ENCODE data around the gene FBXW11. TPM values are rescaled to one million over a fixed set of nuclear protein-coding genes. Genes with fewer than 3 reads are reported as not detected.

Gene FBXW11
- total RNA-seq, 1 experiment from 2014 or later, result 72.9 TPM

GRCh38 chr5:171955761-171956160, 50.7 kb downstream of the FBXW11 start:
- Histone ChIP-seq H3K4me1 (ENCODE audit: low read length) (no peaks in the 10 kb centered on the region), H3K4me2 (ENCODE audit: low read depth, low read length, poor library complexity, severe bottlenecking) (no peak overlapping the region), H3K9me3 (ENCODE audit: low read length) (no peaks in the 10 kb centered on the region), H3K27ac (ENCODE audit: low read length) (no peak overlapping the region), H4K20me1 (ENCODE audit: insufficient read depth, low read depth, low read length) (no peaks in the 10 kb centered on the region), H3K9me2 (replicated peaks; ENCODE audit: insufficient read depth, low read length) (no peaks in the 10 kb centered on the region), H3K9ac (ENCODE audit: low read length) (no peak overlapping the region), H3K36me3 (ENCODE audit: insufficient read depth, low read length) (no peaks in the 10 kb centered on the region), H3K27me3 (ENCODE audit: low read length) (no peaks in the 10 kb centered on the region), H3K4me3 (ENCODE audit: low read length) (no peak overlapping the region), H3K79me2 (ENCODE audit: low read length) (peaks cover 98% of the 10 kb centered on the region), H2AFZ (ENCODE audit: low read length) (no peak overlapping the region)
- DNase-seq, result no peak

- Histone ChIP-seq H3K9ac (ENCODE audit: low read length) (no peak overlapping the region), H3K4me3 (ENCODE audit: low read length) (no peak overlapping the region), H4K20me1 (ENCODE audit: insufficient read depth, low read depth, low read length) (no peaks in the 10 kb centered on the region), H3K9me3 (ENCODE audit: low read length) (no peaks in the 10 kb centered on the region), H3K4me1 (ENCODE audit: low read length) (no peaks in the 10 kb centered on the region), H3K27ac (ENCODE audit: low read length) (no peak overlapping the region), H3K27me3 (ENCODE audit: low read length) (no peaks in the 10 kb centered on the region), H3K79me2 (ENCODE audit: low read length) (peaks cover 97% of the 10 kb centered on the region), H3K36me3 (ENCODE audit: insufficient read depth, low read length) (no peaks in the 10 kb centered on the region), H2AFZ (ENCODE audit: low read length) (no peak overlapping the region), H3K4me2 (ENCODE audit: low read depth, low read length, poor library complexity, severe bottlenecking) (no peak overlapping the region), H3K9me2 (replicated peaks; ENCODE audit: insufficient read depth, low read length) (no peaks in the 10 kb centered on the region)
- DNase-seq, result no peak
These were observed 51.7 kb downstream of the FBXW11 start for GRCh38 chr5:171954721-171955120.

- no peak overlapping the region for H3K9ac ChIP-seq (ENCODE audit: low read length)
- no peaks in the 10 kb centered on the region for H4K20me1 ChIP-seq (ENCODE audit: insufficient read depth, low read depth, low read length)
- no peaks in the 10 kb centered on the region for H3K9me3 ChIP-seq (ENCODE audit: low read length)
- no peak overlapping the region for H2AFZ ChIP-seq (ENCODE audit: low read length)
- no peaks in the 10 kb centered on the region for H3K9me2 ChIP-seq (replicated peaks; ENCODE audit: insufficient read depth, low read length)
- H3K27ac ChIP-seq (ENCODE audit: low read length), result no peak overlapping the region
- no peaks in the 10 kb centered on the region for H3K27me3 ChIP-seq (ENCODE audit: low read length)
- H3K4me2 ChIP-seq (ENCODE audit: low read depth, low read length, poor library complexity, severe bottlenecking), result no peak overlapping the region
- no peaks in the 10 kb centered on the region for H3K4me1 ChIP-seq (ENCODE audit: low read length)
- no peak for DNase-seq
- no peak overlapping the region for H3K4me3 ChIP-seq (ENCODE audit: low read length)
- peaks cover 97% of the 10 kb centered on the region for H3K79me2 ChIP-seq (ENCODE audit: low read length)
- no peaks in the 10 kb centered on the region for H3K36me3 ChIP-seq (ENCODE audit: insufficient read depth, low read length)
These were observed 52.4 kb downstream of the FBXW11 start for GRCh38 chr5:171953860-171954701.

GRCh38 chr5:171952021-171952420, 54.4 kb downstream of the FBXW11 start:
- no peaks in the 10 kb centered on the region for H3K36me3 ChIP-seq (ENCODE audit: insufficient read depth, low read length)
- no peaks in the 10 kb centered on the region for H3K27me3 ChIP-seq (ENCODE audit: low read length)
- H3K79me2 ChIP-seq (ENCODE audit: low read length), result peaks cover 97% of the 10 kb centered on the region
- no peak overlapping the region for H3K9ac ChIP-seq (ENCODE audit: low read length)
- no peak overlapping the region for H3K4me2 ChIP-seq (ENCODE audit: low read depth, low read length, poor library complexity, severe bottlenecking)
- no peak overlapping the region for H3K4me3 ChIP-seq (ENCODE audit: low read length)
- no peak overlapping the region for H2AFZ ChIP-seq (ENCODE audit: low read length)
- no peak for DNase-seq
- no peak overlapping the region for H3K27ac ChIP-seq (ENCODE audit: low read length)
- no peaks in the 10 kb centered on the region for H3K4me1 ChIP-seq (ENCODE audit: low read length)
- H4K20me1 ChIP-seq (ENCODE audit: insufficient read depth, low read depth, low read length), result no peaks in the 10 kb centered on the region
- no peaks in the 10 kb centered on the region for H3K9me2 ChIP-seq (replicated peaks; ENCODE audit: insufficient read depth, low read length)
- no peaks in the 10 kb centered on the region for H3K9me3 ChIP-seq (ENCODE audit: low read length)

GRCh38 chr5:171951218-171951617, 55.2 kb downstream of the FBXW11 start:
- no peaks in the 10 kb centered on the region for H3K4me1 ChIP-seq (ENCODE audit: low read length)
- no peak overlapping the region for H2AFZ ChIP-seq (ENCODE audit: low read length)
- no peaks in the 10 kb centered on the region for H4K20me1 ChIP-seq (ENCODE audit: insufficient read depth, low read depth, low read length)
- no peak overlapping the region for H3K4me2 ChIP-seq (ENCODE audit: low read depth, low read length, poor library complexity, severe bottlenecking)
- H3K27ac ChIP-seq (ENCODE audit: low read length), result no peak overlapping the region
- H3K9ac ChIP-seq (ENCODE audit: low read length), result no peak overlapping the region
- no peak overlapping the region for H3K4me3 ChIP-seq (ENCODE audit: low read length)
- peaks cover 97% of the 10 kb centered on the region for H3K79me2 ChIP-seq (ENCODE audit: low read length)
- H3K9me2 ChIP-seq (replicated peaks; ENCODE audit: insufficient read depth, low read length), result no peaks in the 10 kb centered on the region
- no peaks in the 10 kb centered on the region for H3K9me3 ChIP-seq (ENCODE audit: low read length)
- H3K27me3 ChIP-seq (ENCODE audit: low read length), result no peaks in the 10 kb centered on the region
- DNase-seq, result no peak
- H3K36me3 ChIP-seq (ENCODE audit: insufficient read depth, low read length), result no peaks in the 10 kb centered on the region

- no peaks in the 10 kb centered on the region for H3K9me3 ChIP-seq (ENCODE audit: low read length)
- H3K9me2 ChIP-seq (replicated peaks; ENCODE audit: insufficient read depth, low read length), result no peaks in the 10 kb centered on the region
- H3K4me2 ChIP-seq (ENCODE audit: low read depth, low read length, poor library complexity, severe bottlenecking), result no peak overlapping the region
- no peak overlapping the region for H2AFZ ChIP-seq (ENCODE audit: low read length)
- H3K4me1 ChIP-seq (ENCODE audit: low read length), result peaks cover 3% of the 10 kb centered on the region; the same call in 1 of the 2 replicates
- no peak for DNase-seq
- no peak overlapping the region for H3K9ac ChIP-seq (ENCODE audit: low read length)
- no peaks in the 10 kb centered on the region for H4K20me1 ChIP-seq (ENCODE audit: insufficient read depth, low read depth, low read length)
- H3K36me3 ChIP-seq (ENCODE audit: insufficient read depth, low read length), result no peaks in the 10 kb centered on the region
- H3K27me3 ChIP-seq (ENCODE audit: low read length), result no peaks in the 10 kb centered on the region
- H3K4me3 ChIP-seq (ENCODE audit: low read length), result no peak overlapping the region
- H3K27ac ChIP-seq (ENCODE audit: low read length), result no peak overlapping the region
- H3K79me2 ChIP-seq (ENCODE audit: low read length), result peaks cover 86% of the 10 kb centered on the region
These were observed 60.2 kb downstream of the FBXW11 start for GRCh38 chr5:171946000-171946781.

GRCh38 chr5:171945476-171945875, 61.0 kb downstream of the FBXW11 start:
- Histone ChIP-seq H3K9me2 (replicated peaks; ENCODE audit: insufficient read depth, low read length) (no peaks in the 10 kb centered on the region), H3K4me1 (ENCODE audit: low read length) (peaks cover 3% of the 10 kb centered on the region; the same call in 1 of the 2 replicates), H3K4me2 (ENCODE audit: low read depth, low read length, poor library complexity, severe bottlenecking) (no peak overlapping the region), H2AFZ (ENCODE audit: low read length) (no peak overlapping the region), H3K4me3 (ENCODE audit: low read length) (no peak overlapping the region), H3K9me3 (ENCODE audit: low read length) (no peaks in the 10 kb centered on the region), H3K36me3 (ENCODE audit: insufficient read depth, low read length) (no peaks in the 10 kb centered on the region), H3K9ac (ENCODE audit: low read length) (no peak overlapping the region), H3K79me2 (ENCODE audit: low read length) (peaks cover 87% of the 10 kb centered on the region), H4K20me1 (ENCODE audit: insufficient read depth, low read depth, low read length) (no peaks in the 10 kb centered on the region), H3K27ac (ENCODE audit: low read length) (no peak overlapping the region), H3K27me3 (ENCODE audit: low read length) (no peaks in the 10 kb centered on the region)
- no peak for DNase-seq

- no peaks in the 10 kb centered on the region for H3K9me3 ChIP-seq (ENCODE audit: low read length)
- H3K4me2 ChIP-seq (ENCODE audit: low read depth, low read length, poor library complexity, severe bottlenecking), result no peak overlapping the region
- no peak overlapping the region for H2AFZ ChIP-seq (ENCODE audit: low read length)
- H3K4me3 ChIP-seq (ENCODE audit: low read length), result no peak overlapping the region
- no peaks in the 10 kb centered on the region for H3K9me2 ChIP-seq (replicated peaks; ENCODE audit: insufficient read depth, low read length)
- no peaks in the 10 kb centered on the region for H3K27me3 ChIP-seq (ENCODE audit: low read length)
- H3K36me3 ChIP-seq (ENCODE audit: insufficient read depth, low read length), result no peaks in the 10 kb centered on the region
- DNase-seq, result no peak
- no peak overlapping the region for H3K9ac ChIP-seq (ENCODE audit: low read length)
- H3K4me1 ChIP-seq (ENCODE audit: low read length), result peaks cover 3% of the 10 kb centered on the region; the same call in 1 of the 2 replicates
- no peaks in the 10 kb centered on the region for H4K20me1 ChIP-seq (ENCODE audit: insufficient read depth, low read depth, low read length)
- no peak overlapping the region for H3K27ac ChIP-seq (ENCODE audit: low read length)
- peaks cover 87% of the 10 kb centered on the region for H3K79me2 ChIP-seq (ENCODE audit: low read length)
These were observed 61.4 kb downstream of the FBXW11 start for GRCh38 chr5:171945066-171945465.

Measured in Karpas-422 (cell line).